ENCODE results near the gene GSTT2B. TPM values are rescaled to one million over a fixed set of nuclear protein-coding genes. Genes with fewer than 3 reads are reported as not detected.
A peak's percentile ranks its signal among the peaks of the same experiment; 100 is the strongest.
"Not testable (repeated sequence)": the region's sequence is repeated elsewhere in the genome, so short reads cannot be mapped to it uniquely, and the experiment has no call there.

Gene GSTT2B
- total RNA-seq, 2 experiments from 2014 or later: not detected

DNA sequence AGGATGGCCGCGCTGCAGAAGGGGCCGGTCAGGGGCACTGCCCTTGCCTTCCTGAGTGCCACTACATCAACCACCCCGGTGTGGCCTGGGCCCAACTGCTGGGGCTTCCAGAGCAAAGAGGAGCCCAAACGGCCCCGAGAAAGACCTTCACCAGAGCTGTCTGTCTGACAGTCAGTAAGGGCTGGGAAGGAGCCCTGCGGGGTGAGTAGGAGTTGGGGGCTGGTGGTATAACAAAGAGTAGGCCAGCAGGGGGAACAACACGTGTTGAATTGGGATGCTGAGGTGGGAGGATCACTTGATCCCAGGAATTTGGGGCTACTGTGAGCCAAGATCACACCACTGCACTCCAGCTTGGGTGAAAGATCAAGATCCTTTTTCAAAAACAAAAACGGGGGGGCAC is 40.3 kb upstream of the GSTT2B start:
- Mint-ChIP-seq H3K4me3 (no peak overlapping the region), H3K36me3 (ENCODE audit: low read depth) (no peaks in the 10 kb centered on the region)
- CTCF ChIA-PET: no interaction called here

DNA sequence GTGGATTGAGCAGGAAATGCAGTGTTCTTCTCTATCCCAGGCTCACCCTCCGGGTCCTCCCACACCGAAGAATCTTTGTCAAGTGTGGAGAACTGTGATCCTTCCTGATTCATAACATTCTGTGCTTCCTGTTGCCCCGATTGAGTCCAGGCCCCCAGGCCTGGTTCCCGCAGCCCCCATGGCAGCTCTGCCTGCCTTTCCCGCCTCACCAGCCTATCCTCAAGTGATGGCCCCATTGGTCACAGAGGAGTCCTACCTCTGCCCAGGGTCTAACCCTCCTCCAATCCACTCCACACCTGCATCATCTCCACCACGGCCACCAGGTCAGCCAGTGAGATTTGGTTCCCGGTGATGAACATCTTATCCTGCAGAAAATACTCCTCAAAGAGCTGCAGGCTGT is 38.8 kb upstream of the GSTT2B start:
- H3K4me3 Mint-ChIP-seq; H3K27ac Mint-ChIP-seq; CTCF ChIA-PET; POLR2A ChIA-PET; DNase-seq; H3K9me3 Mint-ChIP-seq; H3K36me3 Mint-ChIP-seq (ENCODE audit: low read depth); H3K4me1 Mint-ChIP-seq: not testable (repeated sequence)
- peaks cover 15% of the 10 kb centered on the region for H3K27me3 Mint-ChIP-seq

More for the DNA sequence above, 40.3 kb upstream of the GSTT2B start:
- POLR2A ChIA-PET: no interaction called here
- Mint-ChIP-seq H3K9me3 (no peaks in the 10 kb centered on the region), H3K27ac (no peak overlapping the region), H3K27me3 (peaks cover 12% of the 10 kb centered on the region), H3K4me1 (peaks cover 4% of the 10 kb centered on the region)
- no peak for DNase-seq

DNA sequence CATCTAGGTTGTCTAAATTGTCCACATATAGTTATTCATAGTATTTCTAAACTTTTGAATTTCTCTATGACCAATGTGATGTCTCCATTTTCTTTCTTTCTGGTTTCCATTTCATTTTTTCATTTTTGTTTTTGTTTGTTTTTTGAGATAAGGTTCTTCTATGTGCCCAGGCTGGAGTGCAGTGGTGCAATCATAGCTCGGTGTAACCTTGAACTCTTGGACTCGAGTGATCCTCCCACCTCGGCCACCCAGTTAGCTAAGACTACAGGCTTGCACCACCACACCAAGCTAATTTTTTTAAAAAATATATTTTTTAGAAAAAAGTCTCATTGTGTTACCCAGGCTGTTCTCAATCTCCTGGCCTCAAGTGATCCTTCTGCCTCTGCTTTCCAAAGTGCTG is 36.1 kb upstream of the GSTT2B start:
- ChIA-PET POLR2A (no interaction called here), CTCF (no interaction called here)
- Mint-ChIP-seq H3K36me3 (ENCODE audit: low read depth) (no peaks in the 10 kb centered on the region), H3K27ac (no peak overlapping the region), H3K27me3 (peaks cover 13% of the 10 kb centered on the region), H3K9me3 (no peaks in the 10 kb centered on the region), H3K4me1 (peaks cover 4% of the 10 kb centered on the region), H3K4me3 (no peak overlapping the region)
- DNase-seq: no peak

DNA sequence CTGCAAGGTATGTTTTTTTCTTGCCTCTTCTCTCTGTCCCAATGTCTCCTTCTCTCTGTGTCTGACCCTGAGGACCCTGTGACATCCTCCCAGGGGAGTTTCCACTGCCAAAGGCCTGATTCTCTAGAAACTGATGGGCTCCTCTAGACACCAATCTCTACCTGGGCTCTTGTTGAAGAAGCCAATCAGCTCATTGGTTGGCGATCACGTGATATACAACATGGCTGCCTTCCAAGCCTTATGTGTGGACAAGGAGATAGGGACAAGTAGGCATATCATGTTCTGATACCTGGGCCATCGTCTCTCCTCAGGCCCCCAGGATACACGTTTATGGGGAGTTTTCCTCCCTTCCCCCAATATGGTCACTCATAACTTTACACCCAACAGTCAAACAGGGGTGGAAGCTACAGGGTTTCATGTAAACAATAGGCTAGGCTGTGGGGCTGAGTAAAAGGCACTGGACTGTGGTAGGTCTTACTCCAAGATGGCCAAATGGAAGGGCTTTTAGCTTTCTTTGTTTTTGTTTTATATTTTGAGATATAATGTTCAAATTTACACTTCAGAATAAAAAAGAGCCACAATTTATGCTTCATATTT is 32.7 kb upstream of the GSTT2B start:
- H3K27me3 Mint-ChIP-seq; H3K4me1 Mint-ChIP-seq; CTCF ChIA-PET; POLR2A ChIA-PET; DNase-seq; H3K27ac Mint-ChIP-seq; H3K36me3 Mint-ChIP-seq (ENCODE audit: low read depth); H3K4me3 Mint-ChIP-seq; H3K9me3 Mint-ChIP-seq: not testable (repeated sequence)

DNA sequence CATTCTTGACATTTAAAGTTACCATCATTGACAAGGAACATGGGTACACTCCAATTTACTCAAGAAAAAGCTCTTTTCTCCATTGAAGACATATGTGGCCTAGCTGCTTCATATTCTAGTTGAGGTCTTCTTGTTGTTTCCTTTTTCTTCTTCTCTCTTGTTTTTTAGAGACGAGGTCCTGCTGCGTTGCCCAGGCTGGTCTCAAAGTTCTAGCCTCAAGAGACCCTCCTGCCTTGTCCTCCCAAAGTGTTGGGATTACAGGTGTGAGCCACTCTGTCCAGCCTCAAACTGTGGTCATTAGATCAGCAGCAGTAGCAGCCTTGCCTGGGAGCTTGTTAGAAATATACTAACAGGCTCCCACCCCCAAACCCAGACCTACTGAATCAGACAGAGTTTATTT is 32.1 kb upstream of the GSTT2B start:
- H3K27ac Mint-ChIP-seq; H3K4me1 Mint-ChIP-seq; DNase-seq; H3K36me3 Mint-ChIP-seq (ENCODE audit: low read depth); H3K9me3 Mint-ChIP-seq; H3K27me3 Mint-ChIP-seq; POLR2A ChIA-PET; H3K4me3 Mint-ChIP-seq: not testable (repeated sequence)
- CTCF ChIA-PET: interaction anchor here (1.4 kb wide), 1 partner anchor 163 kb away, joined by 5 read pairs; no protein-coding TSS in a partner anchor

DNA sequence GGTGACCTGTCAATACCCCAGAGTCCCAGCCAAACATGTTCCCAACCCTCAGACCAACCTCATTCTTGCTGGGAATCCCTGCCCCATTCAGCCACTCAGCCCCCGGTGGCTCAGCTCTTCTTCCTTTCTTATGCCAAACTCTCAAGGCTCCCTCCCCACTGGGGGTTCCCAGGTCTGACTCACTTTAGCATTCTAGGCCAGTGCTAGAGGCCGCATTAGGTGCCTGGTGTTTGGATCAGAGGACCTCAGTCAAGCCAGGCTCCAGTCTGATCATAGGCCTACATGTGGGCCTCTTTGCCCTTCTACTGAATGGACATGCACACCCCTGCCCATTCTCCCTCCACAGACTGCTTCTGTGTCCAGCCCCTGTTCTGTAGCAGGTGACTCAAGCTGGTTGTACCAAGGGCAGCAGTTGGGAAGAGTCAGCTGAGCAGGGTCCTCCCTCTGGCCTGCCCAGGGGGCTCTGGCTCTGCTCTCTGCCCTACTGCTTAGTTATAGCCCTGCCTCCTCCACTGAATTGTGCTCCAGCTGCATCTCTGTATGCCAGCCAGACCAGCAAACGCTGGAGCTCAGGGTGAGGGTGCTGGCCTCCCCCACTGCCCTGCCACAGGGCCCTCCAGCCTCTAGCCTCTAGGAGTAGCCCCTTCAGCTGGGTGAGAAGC is 28.7 kb upstream of the GSTT2B start:
- POLR2A ChIA-PET; H3K4me3 Mint-ChIP-seq; H3K27me3 Mint-ChIP-seq; H3K4me1 Mint-ChIP-seq; H3K27ac Mint-ChIP-seq; H3K9me3 Mint-ChIP-seq; H3K36me3 Mint-ChIP-seq (ENCODE audit: low read depth); DNase-seq: not testable (repeated sequence)
- CTCF ChIA-PET: interaction anchor here (0.6 kb wide), 1 partner anchor 167 kb away, joined by 3 read pairs; no protein-coding TSS in a partner anchor

DNA sequence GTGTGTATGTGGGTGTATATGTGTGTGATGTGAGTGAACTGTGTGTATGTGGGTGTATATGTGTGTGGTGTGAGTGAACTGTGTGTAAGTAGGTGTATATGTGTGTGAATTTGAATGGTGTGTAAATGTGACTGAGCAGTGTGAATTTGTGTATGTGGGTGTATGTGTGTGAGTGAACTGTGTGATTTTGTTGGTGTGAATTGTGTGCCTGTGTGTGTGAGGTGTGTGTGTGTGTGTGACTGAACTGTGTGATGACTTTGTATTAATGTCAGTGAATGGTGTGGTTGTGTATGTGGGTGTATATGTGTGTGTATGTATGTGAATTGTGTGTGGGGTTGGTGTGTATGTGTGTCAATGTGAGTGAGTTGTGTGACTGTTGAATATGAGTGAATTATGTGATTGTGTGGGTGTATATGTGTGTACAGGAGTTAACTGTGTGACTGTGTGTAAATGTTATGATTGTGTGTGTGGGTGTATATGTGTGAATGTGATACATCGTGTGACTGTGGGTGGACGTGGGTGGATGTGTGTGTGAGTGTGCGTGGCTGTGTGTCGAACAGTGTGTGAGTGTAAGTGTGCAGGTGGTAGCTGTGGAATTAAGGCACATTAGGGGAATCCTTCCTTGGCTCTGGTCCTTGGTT is 25.7 kb upstream of the GSTT2B start:
- H3K4me1 Mint-ChIP-seq; H3K27ac Mint-ChIP-seq; POLR2A ChIA-PET; DNase-seq; H3K36me3 Mint-ChIP-seq (ENCODE audit: low read depth); H3K9me3 Mint-ChIP-seq; H3K27me3 Mint-ChIP-seq; H3K4me3 Mint-ChIP-seq; CTCF ChIA-PET: not testable (repeated sequence)

DNA sequence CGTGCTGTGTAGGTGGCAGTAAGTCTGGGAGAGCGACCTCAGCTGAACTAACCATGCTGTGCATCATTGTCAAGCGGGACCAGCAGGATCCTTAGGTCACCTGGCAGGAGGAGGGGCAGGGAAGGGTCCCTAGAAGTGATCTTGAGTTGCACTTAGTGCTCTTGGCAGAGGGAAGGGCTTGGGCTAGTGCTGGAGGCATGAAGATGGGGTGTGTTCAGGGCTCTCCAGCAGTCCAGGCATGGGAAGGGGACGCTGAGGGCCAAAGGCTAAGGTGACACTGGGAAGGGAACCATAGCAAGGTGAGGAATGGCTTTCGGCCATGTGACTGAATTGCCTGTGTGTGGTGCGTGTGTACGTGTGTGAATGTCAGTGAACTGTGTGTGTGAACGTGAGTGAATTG is 25.1 kb upstream of the GSTT2B start:
- H3K27ac Mint-ChIP-seq; CTCF ChIA-PET; H3K36me3 Mint-ChIP-seq (ENCODE audit: low read depth); H3K27me3 Mint-ChIP-seq; H3K9me3 Mint-ChIP-seq; POLR2A ChIA-PET; DNase-seq; H3K4me3 Mint-ChIP-seq; H3K4me1 Mint-ChIP-seq: not testable (repeated sequence)

DNA sequence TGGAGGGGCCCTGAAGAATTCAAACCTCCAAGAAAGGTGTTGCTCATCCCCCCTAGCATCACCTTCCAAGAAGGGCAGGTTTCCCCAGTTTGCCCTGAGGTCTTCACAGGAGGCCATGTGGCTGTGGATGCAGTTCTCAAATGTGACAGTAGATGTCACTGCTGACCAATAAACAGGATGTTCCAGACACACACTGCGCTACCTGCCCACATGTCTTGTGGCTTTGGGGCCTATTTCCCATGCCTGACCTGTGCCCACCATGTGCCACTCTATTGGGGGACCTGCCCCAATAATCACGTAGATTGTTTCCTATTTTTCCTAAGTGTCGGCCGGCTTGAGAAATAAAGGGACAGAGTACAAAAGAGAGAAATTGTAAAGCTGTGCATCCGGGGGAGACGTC is 23.4 kb upstream of the GSTT2B start:
- peaks cover 1% of the 10 kb centered on the region for H3K4me1 Mint-ChIP-seq
- ChIA-PET CTCF (no interaction called here), POLR2A (no interaction called here)
- no peaks in the 10 kb centered on the region for H3K36me3 Mint-ChIP-seq (ENCODE audit: low read depth)
- H3K9me3 Mint-ChIP-seq: no peaks in the 10 kb centered on the region
- H3K27me3 Mint-ChIP-seq: no peaks in the 10 kb centered on the region
- H3K27ac Mint-ChIP-seq: no peak overlapping the region
- H3K4me3 Mint-ChIP-seq: no peak overlapping the region
- peak; percentile 60 for DNase-seq

DNA sequence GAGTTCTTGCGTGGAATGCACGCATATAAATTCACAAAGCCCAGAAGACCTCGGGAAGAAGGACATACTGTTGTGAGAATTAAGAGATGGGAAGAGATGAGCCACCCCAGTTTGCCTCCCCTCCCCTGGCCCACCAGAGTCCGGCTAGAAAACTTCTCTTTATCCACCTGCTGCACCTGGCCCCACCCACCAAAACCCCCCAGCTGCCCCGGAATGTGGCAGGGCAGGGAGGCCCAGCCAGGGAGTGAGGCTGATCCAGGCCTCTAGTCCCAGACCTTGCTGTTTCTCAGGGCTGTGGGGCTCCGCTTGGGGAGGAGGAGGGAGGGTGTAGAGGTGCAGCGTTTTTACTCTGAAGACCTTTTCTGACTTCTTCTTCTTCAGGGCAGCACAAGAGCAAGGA is 19.6 kb upstream of the GSTT2B start:
- H3K4me1 Mint-ChIP-seq; POLR2A ChIA-PET; H3K9me3 Mint-ChIP-seq; H3K27ac Mint-ChIP-seq; H3K36me3 Mint-ChIP-seq (ENCODE audit: low read depth); H3K27me3 Mint-ChIP-seq; DNase-seq; CTCF ChIA-PET; H3K4me3 Mint-ChIP-seq: not testable (repeated sequence)

DNA sequence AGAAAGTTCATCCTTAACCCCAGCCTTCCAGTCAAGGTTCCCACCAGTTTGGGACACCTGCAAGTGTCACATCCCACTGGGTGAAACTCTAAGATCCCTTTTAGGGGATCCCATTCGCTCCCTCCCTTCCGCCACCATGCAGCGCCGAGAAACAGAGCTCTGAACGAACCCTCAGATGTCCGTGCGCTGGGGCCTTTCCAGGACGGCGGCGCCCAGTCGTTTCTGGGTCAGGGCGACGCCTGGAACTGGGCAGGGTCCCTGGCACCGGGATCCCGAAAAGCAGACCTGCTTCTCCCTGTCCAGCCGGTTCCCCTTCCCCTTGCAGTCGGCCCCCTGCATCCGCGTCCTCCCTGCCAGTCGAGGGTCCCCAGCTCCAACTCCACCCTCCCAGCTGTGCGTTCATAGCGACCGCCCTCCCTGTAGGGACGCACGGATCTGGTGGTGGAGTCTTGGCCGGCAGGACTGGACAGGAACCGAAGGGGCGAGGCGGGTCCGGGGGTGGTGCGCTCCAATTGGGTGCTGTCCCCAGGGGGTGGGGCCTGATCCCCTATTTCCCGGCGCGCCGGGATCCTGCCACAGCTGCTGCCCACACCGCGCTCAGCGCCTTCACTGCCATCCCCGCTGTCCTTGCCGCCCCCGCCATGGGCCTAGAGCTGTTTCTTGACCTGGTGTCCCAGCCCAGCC is 18.7 kb upstream of the GSTT2B start, which contains the start of gene GSTT2:
TSS of gene GSTT2 (plus strand) at position 578 of the 684 bp plus-strand sequence.
- POLR2A ChIA-PET; H3K4me1 Mint-ChIP-seq; H3K36me3 Mint-ChIP-seq (ENCODE audit: low read depth); CTCF ChIA-PET; H3K27ac Mint-ChIP-seq; DNase-seq; H3K4me3 Mint-ChIP-seq; H3K9me3 Mint-ChIP-seq; H3K27me3 Mint-ChIP-seq: not testable (repeated sequence)

DNA sequence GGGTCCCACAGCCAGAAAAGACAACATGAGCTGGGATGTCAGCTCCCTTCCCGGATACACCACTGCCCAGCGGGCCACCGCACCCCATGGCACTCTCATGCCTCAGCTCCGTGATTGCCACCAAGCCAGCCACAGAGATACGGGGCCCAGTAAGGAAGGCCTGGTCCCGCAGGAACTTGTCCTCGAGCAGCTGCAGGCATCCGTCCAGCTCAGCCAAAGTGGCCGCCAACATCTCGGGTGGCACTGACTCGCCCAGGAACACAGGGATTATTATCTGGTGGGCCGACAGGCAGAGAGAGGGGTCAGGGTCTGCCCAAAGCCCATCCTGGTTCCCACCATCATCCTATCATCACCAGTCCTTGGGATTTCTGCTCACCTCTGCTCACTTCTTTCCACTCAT is 16.3 kb upstream of the GSTT2B start:
- H3K4me3 Mint-ChIP-seq; DNase-seq; H3K4me1 Mint-ChIP-seq; H3K27ac Mint-ChIP-seq; CTCF ChIA-PET; POLR2A ChIA-PET; H3K9me3 Mint-ChIP-seq; H3K27me3 Mint-ChIP-seq; H3K36me3 Mint-ChIP-seq (ENCODE audit: low read depth): not testable (repeated sequence)

DNA sequence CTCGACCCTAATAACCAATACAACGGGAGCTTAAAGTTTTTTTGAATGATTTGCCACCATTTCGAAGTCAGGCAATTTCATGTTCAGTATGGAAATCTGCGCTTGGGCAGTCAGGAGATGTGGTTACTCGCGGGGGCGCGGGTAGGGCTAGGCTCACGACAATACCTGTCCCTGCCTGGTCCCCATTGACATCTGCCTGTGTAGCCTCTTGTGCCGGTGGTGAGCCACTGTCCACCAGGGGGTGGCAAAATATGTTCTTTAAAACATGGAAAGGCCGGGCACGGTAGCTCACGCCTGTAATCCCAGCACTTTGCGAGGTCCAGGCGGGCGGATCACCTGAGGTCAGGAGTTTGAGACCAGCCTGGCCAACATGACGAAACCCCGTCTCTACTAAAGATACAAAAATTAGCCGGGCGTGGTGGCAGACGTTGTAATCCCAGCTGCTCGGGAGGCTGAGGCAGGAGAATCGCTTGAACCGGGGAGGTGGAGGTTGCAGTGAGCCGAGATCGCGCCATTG is 13.9 kb upstream of the GSTT2B start:
- H3K4me3 Mint-ChIP-seq, H3K27ac Mint-ChIP-seq, H3K9me3 Mint-ChIP-seq, H3K27me3 Mint-ChIP-seq, POLR2A ChIA-PET, CTCF ChIA-PET, DNase-seq: not testable (repeated sequence)
- H3K36me3 Mint-ChIP-seq (ENCODE audit: low read depth): peaks cover 21% of the 10 kb centered on the region
- H3K4me1 Mint-ChIP-seq: peaks cover 17% of the 10 kb centered on the region

All from activated CD4-positive, alpha-beta memory T cell treated with anti-CD3 and anti-CD28 coated beads, Interleukin-2, amount 10 ng/mL, durations not matched to agents 7 days and 5 days (primary cell).